HepG2 (cell line): ENCODE results near the gene SERPIND1. TPM values are rescaled to one million over a fixed set of nuclear protein-coding genes. Genes with fewer than 3 reads are reported as not detected.

Experiments
- CHD4 ChIP-seq: fragments of 200-600 bp; sonication (generic); IDR thresholded peaks from 2 replicates; pipeline ENCODE4 v1.7.0; 2017; ENCODE audit warnings: mild to moderate bottlenecking, low read length, borderline replicate concordance
- HES4 ChIP-seq: sonication (generic); formaldehyde crosslinking; IDR thresholded peaks from 2 replicates; pipeline ENCODE4 v1.9.0; 2021; ENCODE audit warnings: mild to moderate bottlenecking, missing genetic modification reagents, borderline replicate concordance
- NFE2 ChIP-seq: sonication (generic); formaldehyde crosslinking; IDR thresholded peaks from 2 replicates; pipeline ENCODE4 v1.4.0; 2020; ENCODE audit warnings: missing genetic modification reagents
- NFYB ChIP-seq: sonication (generic); formaldehyde crosslinking; IDR thresholded peaks from 2 replicates; pipeline ENCODE4 v1.4.0; 2020; ENCODE audit warnings: missing genetic modification reagents
- ZC3H4 ChIP-seq: sonication (generic); formaldehyde crosslinking; IDR thresholded peaks from 2 replicates; pipeline ENCODE4 v1.4.0; 2020; ENCODE audit warnings: missing genetic modification reagents, borderline replicate concordance
- ZNF570 ChIP-seq: sonication (generic); formaldehyde crosslinking; IDR thresholded peaks from 2 replicates; pipeline ENCODE4 v1.4.0; 2020; ENCODE audit warnings: mild to moderate bottlenecking, missing genetic modification reagents, borderline replicate concordance
- ZNF619 ChIP-seq: sonication (generic); formaldehyde crosslinking; IDR thresholded peaks from 2 replicates; pipeline ENCODE4 v1.4.0; 2020; ENCODE audit warnings: mild to moderate bottlenecking, missing genetic modification reagents
- ZNF775 ChIP-seq: sonication (generic); formaldehyde crosslinking; IDR thresholded peaks from 2 replicates; pipeline ENCODE4 v1.4.0; 2020; ENCODE audit warnings: missing genetic modification reagents, mild to moderate bottlenecking, moderate library complexity, borderline replicate concordance
- polyA plus RNA-seq, 8 experiments: library from polyadenylated mRNA; depleted of rRNA in 3 of 8; stranded (reverse) in 7 of 8; unstranded in 1 of 8; fragments of >200 nt; fragmentation: Illumina TruSeq in 4 of 8; extraction: Trizol in 4 of 8; gene quantifications; 2 replicates each; pipeline versions ENCODE4 v1.2.1 to v1.2.3, GENCODE V29; 2011 to 2016; ENCODE audit warnings: low read depth in 4 of 8, missing spikeins in 1 of 8, mixed read lengths in 1 of 8; ENCODE audit not compliant: insufficient read depth in 1 of 8
- total RNA-seq, 5 experiments: library from RNA; depleted of rRNA; stranded (reverse); fragments of >200 nt; fragmentation: Illumina TruSeq; extraction: Trizol; gene quantifications; 2 replicates each; pipeline ENCODE4 v1.2.3, GENCODE V29; 2016; ENCODE audit warnings: low read depth in 1 of 5
- TF ChIP-seq, protein P1 (sequence below): sonication (generic); formaldehyde crosslinking; conservative IDR thresholded peaks from 2 replicates; pipeline ENCODE4 v1.8.1; 2023; ENCODE audit warnings: missing genetic modification reagents
- TF ChIP-seq, protein P2 (sequence below): sonication (generic); formaldehyde crosslinking; IDR thresholded peaks from 2 replicates; pipeline ENCODE4 v1.4.0; 2020; ENCODE audit warnings: mild to moderate bottlenecking, missing genetic modification reagents
- TF ChIP-seq, protein P3 (sequence below): sonication (generic); formaldehyde crosslinking; IDR thresholded peaks from 2 replicates; pipeline ENCODE4 v1.8.0; 2022; ENCODE audit warnings: missing genetic modification reagents, mild to moderate bottlenecking, inconsistent platforms, borderline replicate concordance
- TF ChIP-seq, protein P4 (sequence below): sonication (generic); formaldehyde crosslinking; IDR thresholded peaks from 2 replicates; pipeline ENCODE4 v1.5.0; 2020; ENCODE audit warnings: missing genetic modification reagents, mild to moderate bottlenecking, borderline replicate concordance
- TF ChIP-seq, protein P5 (sequence below): sonication (generic); formaldehyde crosslinking; IDR thresholded peaks from 2 replicates; pipeline ENCODE4 v1.5.0; 2020; ENCODE audit warnings: missing genetic modification reagents
- TF ChIP-seq, protein P6 (sequence below): sonication (generic); formaldehyde crosslinking; conservative IDR thresholded peaks from 2 replicates; pipeline ENCODE4 v1.8.0; 2022; ENCODE audit warnings: missing genetic modification reagents
- TF ChIP-seq, protein P7 (sequence below): sonication (generic); formaldehyde crosslinking; IDR thresholded peaks from 2 replicates; pipeline ENCODE4 v1.4.0; 2020; ENCODE audit warnings: missing genetic modification reagents, borderline replicate concordance
- TF ChIP-seq, protein P8 (sequence below): IDR thresholded peaks from 2 replicates; pipeline ENCODE4 v1.6.1; 2012; ENCODE audit warnings: low read length, improper control_type of control experiment

Gene SERPIND1
- total and polyA plus RNA-seq, 2 of the 13 experiments (the other 11 are each of a cell fraction or from before 2014, with no cell fraction given) = 111 to 350 TPM

DNA sequence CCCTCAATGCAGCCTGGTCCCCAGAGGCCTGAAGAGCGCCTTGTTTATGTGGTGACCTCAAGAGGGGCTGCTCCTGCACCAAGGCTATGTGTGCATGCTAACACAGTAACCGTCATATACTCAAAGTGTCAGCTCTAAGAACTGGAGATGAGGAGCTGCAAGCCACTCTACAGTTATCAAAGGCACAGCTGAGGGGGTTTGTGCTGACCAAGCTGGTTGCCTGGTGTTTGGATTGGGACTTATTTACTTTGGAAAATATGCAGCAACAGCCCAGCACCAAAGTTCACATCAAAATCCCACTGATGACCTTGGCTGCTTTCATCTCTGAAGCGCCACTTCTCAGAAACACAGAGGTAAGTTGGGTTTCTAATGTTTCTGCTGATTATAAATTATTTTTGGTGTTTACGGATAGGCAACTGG lies at the start of gene SERPIND1 (continued):
- no peak for TF ChIP-seq NFYB (CRISPR knock-in tag)
- TF ChIP-seq, protein P1, sequence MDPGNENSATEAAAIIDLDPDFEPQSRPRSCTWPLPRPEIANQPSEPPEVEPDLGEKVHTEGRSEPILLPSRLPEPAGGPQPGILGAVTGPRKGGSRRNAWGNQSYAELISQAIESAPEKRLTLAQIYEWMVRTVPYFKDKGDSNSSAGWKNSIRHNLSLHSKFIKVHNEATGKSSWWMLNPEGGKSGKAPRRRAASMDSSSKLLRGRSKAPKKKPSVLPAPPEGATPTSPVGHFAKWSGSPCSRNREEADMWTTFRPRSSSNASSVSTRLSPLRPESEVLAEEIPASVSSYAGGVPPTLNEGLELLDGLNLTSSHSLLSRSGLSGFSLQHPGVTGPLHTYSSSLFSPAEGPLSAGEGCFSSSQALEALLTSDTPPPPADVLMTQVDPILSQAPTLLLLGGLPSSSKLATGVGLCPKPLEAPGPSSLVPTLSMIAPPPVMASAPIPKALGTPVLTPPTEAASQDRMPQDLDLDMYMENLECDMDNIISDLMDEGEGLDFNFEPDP = no peak
- no peak for TF ChIP-seq ZNF619
- no peak for TF ChIP-seq HES4
- TF ChIP-seq, protein P2, sequence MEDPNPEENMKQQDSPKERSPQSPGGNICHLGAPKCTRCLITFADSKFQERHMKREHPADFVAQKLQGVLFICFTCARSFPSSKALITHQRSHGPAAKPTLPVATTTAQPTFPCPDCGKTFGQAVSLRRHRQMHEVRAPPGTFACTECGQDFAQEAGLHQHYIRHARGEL = no peak
- TF ChIP-seq, protein P3, sequence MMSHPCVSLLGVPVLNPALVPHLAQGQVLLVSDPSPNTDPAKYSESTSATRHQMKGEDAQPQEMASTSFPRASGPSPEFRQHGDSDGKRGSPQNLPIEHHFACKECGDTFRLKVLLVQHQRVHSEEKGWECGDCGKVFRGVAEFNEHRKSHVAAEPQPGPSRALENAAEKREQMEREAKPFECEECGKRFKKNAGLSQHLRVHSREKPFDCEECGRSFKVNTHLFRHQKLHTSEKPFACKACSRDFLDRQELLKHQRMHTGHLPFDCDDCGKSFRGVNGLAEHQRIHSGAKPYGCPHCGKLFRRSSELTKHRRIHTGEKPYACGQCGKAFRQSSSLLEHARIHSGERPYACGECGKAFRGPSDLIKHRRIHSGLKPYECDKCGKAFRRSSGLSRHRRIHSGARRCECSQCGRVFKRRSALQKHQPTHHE (CRISPR knock-in tag) = no peak
- TF ChIP-seq NFE2 (CRISPR knock-in tag) = no peak
- TF ChIP-seq, protein P4, sequence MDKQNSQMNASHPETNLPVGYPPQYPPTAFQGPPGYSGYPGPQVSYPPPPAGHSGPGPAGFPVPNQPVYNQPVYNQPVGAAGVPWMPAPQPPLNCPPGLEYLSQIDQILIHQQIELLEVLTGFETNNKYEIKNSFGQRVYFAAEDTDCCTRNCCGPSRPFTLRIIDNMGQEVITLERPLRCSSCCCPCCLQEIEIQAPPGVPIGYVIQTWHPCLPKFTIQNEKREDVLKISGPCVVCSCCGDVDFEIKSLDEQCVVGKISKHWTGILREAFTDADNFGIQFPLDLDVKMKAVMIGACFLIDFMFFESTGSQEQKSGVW = no peak
- TF ChIP-seq, protein P5, sequence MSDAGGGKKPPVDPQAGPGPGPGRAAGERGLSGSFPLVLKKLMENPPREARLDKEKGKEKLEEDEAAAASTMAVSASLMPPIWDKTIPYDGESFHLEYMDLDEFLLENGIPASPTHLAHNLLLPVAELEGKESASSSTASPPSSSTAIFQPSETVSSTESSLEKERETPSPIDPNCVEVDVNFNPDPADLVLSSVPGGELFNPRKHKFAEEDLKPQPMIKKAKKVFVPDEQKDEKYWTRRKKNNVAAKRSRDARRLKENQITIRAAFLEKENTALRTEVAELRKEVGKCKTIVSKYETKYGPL (CRISPR knock-in tag) = no peak
- no peak for TF ChIP-seq ZNF570 (CRISPR knock-in tag)
- TF ChIP-seq, protein P6, sequence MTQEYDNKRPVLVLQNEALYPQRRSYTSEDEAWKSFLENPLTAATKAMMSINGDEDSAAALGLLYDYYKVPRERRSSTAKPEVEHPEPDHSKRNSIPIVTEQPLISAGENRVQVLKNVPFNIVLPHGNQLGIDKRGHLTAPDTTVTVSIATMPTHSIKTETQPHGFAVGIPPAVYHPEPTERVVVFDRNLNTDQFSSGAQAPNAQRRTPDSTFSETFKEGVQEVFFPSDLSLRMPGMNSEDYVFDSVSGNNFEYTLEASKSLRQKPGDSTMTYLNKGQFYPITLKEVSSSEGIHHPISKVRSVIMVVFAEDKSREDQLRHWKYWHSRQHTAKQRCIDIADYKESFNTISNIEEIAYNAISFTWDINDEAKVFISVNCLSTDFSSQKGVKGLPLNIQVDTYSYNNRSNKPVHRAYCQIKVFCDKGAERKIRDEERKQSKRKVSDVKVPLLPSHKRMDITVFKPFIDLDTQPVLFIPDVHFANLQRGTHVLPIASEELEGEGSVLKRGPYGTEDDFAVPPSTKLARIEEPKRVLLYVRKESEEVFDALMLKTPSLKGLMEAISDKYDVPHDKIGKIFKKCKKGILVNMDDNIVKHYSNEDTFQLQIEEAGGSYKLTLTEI (CRISPR knock-in tag) = no peak
- no peak for TF ChIP-seq CHD4
- TF ChIP-seq, protein P7, sequence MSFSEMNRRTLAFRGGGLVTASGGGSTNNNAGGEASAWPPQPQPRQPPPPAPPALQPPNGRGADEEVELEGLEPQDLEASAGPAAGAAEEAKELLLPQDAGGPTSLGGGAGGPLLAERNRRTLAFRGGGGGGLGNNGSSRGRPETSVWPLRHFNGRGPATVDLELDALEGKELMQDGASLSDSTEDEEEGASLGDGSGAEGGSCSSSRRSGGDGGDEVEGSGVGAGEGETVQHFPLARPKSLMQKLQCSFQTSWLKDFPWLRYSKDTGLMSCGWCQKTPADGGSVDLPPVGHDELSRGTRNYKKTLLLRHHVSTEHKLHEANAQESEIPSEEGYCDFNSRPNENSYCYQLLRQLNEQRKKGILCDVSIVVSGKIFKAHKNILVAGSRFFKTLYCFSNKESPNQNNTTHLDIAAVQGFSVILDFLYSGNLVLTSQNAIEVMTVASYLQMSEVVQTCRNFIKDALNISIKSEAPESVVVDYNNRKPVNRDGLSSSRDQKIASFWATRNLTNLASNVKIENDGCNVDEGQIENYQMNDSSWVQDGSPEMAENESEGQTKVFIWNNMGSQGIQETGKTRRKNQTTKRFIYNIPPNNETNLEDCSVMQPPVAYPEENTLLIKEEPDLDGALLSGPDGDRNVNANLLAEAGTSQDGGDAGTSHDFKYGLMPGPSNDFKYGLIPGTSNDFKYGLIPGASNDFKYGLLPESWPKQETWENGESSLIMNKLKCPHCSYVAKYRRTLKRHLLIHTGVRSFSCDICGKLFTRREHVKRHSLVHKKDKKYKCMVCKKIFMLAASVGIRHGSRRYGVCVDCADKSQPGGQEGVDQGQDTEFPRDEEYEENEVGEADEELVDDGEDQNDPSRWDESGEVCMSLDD = no peak
- no peak for TF ChIP-seq ZNF775 (CRISPR knock-in tag)
- no peak for TF ChIP-seq ZC3H4 (CRISPR knock-in tag)
- TF ChIP-seq, protein P8, sequence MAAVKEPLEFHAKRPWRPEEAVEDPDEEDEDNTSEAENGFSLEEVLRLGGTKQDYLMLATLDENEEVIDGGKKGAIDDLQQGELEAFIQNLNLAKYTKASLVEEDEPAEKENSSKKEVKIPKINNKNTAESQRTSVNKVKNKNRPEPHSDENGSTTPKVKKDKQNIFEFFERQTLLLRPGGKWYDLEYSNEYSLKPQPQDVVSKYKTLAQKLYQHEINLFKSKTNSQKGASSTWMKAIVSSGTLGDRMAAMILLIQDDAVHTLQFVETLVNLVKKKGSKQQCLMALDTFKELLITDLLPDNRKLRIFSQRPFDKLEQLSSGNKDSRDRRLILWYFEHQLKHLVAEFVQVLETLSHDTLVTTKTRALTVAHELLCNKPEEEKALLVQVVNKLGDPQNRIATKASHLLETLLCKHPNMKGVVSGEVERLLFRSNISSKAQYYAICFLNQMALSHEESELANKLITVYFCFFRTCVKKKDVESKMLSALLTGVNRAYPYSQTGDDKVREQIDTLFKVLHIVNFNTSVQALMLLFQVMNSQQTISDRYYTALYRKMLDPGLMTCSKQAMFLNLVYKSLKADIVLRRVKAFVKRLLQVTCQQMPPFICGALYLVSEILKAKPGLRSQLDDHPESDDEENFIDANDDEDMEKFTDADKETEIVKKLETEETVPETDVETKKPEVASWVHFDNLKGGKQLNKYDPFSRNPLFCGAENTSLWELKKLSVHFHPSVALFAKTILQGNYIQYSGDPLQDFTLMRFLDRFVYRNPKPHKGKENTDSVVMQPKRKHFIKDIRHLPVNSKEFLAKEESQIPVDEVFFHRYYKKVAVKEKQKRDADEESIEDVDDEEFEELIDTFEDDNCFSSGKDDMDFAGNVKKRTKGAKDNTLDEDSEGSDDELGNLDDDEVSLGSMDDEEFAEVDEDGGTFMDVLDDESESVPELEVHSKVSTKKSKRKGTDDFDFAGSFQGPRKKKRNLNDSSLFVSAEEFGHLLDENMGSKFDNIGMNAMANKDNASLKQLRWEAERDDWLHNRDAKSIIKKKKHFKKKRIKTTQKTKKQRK = no peak
